Measurements from ENCODE around the gene SLC22A15.

The SLC22A15 gene

DNA sequence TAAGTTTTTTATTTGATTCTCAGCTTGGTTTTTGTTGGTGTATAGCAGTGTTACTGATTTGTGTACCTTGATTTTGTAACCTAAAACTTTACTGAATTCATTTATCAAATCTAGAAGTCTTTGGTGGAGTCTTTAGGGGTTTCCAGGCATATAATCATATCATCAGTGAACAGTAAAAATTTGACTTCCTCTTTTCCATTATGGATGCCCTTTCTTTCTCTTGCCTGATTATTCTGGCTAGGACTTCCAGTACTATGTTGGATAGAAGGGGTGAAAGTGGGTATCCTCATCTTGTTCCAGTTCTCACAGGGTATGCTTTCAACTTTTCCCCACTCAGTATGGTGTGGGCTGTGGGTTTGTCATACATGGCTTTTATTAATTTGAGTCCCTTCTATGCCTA, 111.3 kb downstream of the SLC22A15 start:
- TF ChIP-seq SPI1 (IDR thresholded peaks at IDR 0.05; ENCODE audit: borderline replicate concordance, low read depth) (peak; percentile 84), POLR2AphosphoS5 (IDR thresholded peaks at IDR 0.05; ENCODE audit: low read depth) (no peak)
- Histone ChIP-seq H3K27ac (replicated peaks) (no peak overlapping the region), H3K27me3 (ENCODE audit: insufficient read depth, poor library complexity, severe bottlenecking) (no peaks in the 10 kb centered on the region), H3K4me3 (replicated peaks; ENCODE audit: insufficient read depth, low read length) (no peak overlapping the region)
- no peak for DNase-seq (ENCODE audit: low read depth in 1 of 2, low spot score in 1 of 2)

GRCh38 chr1:116089870-116090269, 113.6 kb downstream of the SLC22A15 start:
- Histone ChIP-seq H3K27me3 (ENCODE audit: insufficient read depth, poor library complexity, severe bottlenecking) (no peaks in the 10 kb centered on the region), H3K4me3 (replicated peaks; ENCODE audit: insufficient read depth, low read length) (no peak overlapping the region), H3K27ac (replicated peaks) (no peak overlapping the region)
- TF ChIP-seq GABPA (IDR thresholded peaks at IDR 0.05; ENCODE audit: low read depth) (no peak), SPI1 (IDR thresholded peaks at IDR 0.05; ENCODE audit: borderline replicate concordance, low read depth) (no peak), POLR2AphosphoS5 (IDR thresholded peaks at IDR 0.05; ENCODE audit: low read depth) (no peak), REST (IDR thresholded peaks at IDR 0.05; ENCODE audit: insufficient replicate concordance, low read depth) (no peak)
- TF ChIP-seq, protein P1, sequence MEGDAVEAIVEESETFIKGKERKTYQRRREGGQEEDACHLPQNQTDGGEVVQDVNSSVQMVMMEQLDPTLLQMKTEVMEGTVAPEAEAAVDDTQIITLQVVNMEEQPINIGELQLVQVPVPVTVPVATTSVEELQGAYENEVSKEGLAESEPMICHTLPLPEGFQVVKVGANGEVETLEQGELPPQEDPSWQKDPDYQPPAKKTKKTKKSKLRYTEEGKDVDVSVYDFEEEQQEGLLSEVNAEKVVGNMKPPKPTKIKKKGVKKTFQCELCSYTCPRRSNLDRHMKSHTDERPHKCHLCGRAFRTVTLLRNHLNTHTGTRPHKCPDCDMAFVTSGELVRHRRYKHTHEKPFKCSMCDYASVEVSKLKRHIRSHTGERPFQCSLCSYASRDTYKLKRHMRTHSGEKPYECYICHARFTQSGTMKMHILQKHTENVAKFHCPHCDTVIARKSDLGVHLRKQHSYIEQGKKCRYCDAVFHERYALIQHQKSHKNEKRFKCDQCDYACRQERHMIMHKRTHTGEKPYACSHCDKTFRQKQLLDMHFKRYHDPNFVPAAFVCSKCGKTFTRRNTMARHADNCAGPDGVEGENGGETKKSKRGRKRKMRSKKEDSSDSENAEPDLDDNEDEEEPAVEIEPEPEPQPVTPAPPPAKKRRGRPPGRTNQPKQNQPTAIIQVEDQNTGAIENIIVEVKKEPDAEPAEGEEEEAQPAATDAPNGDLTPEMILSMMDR (IDR thresholded peaks at IDR 0.05; ENCODE audit: insufficient read depth, low read length) = no peak
- DNase-seq (ENCODE audit: low read depth in 1 of 2, low spot score in 1 of 2) = no peak

- TF ChIP-seq SPI1 (IDR thresholded peaks at IDR 0.05; ENCODE audit: borderline replicate concordance, low read depth) (no peak), GABPA (IDR thresholded peaks at IDR 0.05; ENCODE audit: low read depth) (no peak), POLR2AphosphoS5 (IDR thresholded peaks at IDR 0.05; ENCODE audit: low read depth) (no peak)
- no peak overlapping the region for H3K27ac ChIP-seq (replicated peaks)
- no peak overlapping the region for H3K4me3 ChIP-seq (replicated peaks; ENCODE audit: insufficient read depth, low read length)
- no peaks in the 10 kb centered on the region for H3K27me3 ChIP-seq (ENCODE audit: insufficient read depth, poor library complexity, severe bottlenecking)
- DNase-seq (ENCODE audit: low read depth in 1 of 2, low spot score in 1 of 2) = no peak
These were observed 114.8 kb downstream of the SLC22A15 start for GRCh38 chr1:116091083-116091482.

- no peak for DNase-seq (ENCODE audit: low read depth in 1 of 2, low spot score in 1 of 2)
- no peak overlapping the region for H3K27ac ChIP-seq (replicated peaks)
- no peaks in the 10 kb centered on the region for H3K27me3 ChIP-seq (ENCODE audit: insufficient read depth, poor library complexity, severe bottlenecking)
- no peak overlapping the region for H3K4me3 ChIP-seq (replicated peaks; ENCODE audit: insufficient read depth, low read length)
- TF ChIP-seq POLR2AphosphoS5 (IDR thresholded peaks at IDR 0.05; ENCODE audit: low read depth) = no peak
- TF ChIP-seq GABPA (IDR thresholded peaks at IDR 0.05; ENCODE audit: low read depth) = no peak
- TF ChIP-seq SPI1 (IDR thresholded peaks at IDR 0.05; ENCODE audit: borderline replicate concordance, low read depth) = no peak
- TF ChIP-seq REST (IDR thresholded peaks at IDR 0.05; ENCODE audit: insufficient replicate concordance, low read depth) = no peak
- TF ChIP-seq, protein P1 (IDR thresholded peaks at IDR 0.05; ENCODE audit: insufficient read depth, low read length) = no peak
These were observed 116.6 kb downstream of the SLC22A15 start for GRCh38 chr1:116092752-116093489.

Measured in HL-60 (cell line).